PC-9 (cell line): ENCODE results near the gene TEKTIP1.

Experiments used
- CTCF ChIP-seq: fragments of 200-600 bp; sonication (generic); conservative IDR thresholded peaks from 2 replicates; pipeline ENCODE4 v1.6.1; 2017; ENCODE audit warnings: mixed run types, antibody characterized with exemption, mild to moderate bottlenecking, moderate library complexity
- EZH2 ChIP-seq: fragments of 200-600 bp; sonication (generic); IDR thresholded peaks from 2 replicates; pipeline ENCODE4 v1.8.0; 2017; ENCODE audit warnings: antibody characterized with exemption, low read depth

DNA sequence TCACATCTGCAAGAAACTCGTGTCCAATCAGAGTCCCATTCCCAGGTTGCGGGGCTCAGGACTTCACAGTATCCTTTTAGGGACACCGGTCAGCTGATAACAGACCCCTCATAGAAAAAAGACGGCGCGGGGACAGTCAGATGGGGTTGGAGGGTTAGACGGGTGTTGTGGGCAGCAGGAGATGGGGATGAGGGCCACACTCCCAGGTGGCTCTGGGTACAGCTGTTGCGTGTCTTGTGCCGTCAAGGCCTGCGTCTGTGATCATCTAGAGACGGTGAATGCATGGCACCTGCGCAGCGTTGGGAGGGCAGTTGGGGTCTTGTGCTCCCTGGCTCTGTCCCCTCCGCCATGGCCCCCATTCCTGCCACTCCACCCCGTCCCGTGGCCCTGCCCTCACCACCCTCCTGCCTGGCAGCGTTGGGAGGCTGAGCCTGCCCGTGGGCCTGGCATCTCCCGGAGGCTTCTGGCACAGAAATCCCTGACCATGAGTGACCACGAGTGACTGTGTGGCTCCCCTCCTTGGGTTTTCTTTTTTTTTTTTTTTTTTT is 14.0 kb upstream of the TEKTIP1 start:
- TF ChIP-seq CTCF: no peak
- TF ChIP-seq EZH2: no peak
